DMS53 treated with DMSO at 0.1 percent for 48 hours (cell line): ENCODE data around the gene LCLAT1.
A peak's percentile ranks its signal among the peaks of the same experiment; 100 is the strongest.

ENCODE experiments used
- DNase-seq: peaks from one replicate; lab custom pipeline; 2025; ENCODE audit not compliant: unreplicated experiment; lab: John Stamatoyannopoulos, UW

Gene LCLAT1

GRCh38 chr2:30663806-30664205 is 216.8 kb downstream of the LCLAT1 start:
- DNase-seq: no peak

- DNase-seq: no peak
Measured at GRCh38 chr2:30664761-30665358, 217.8 kb downstream of the LCLAT1 start.

- DNase-seq: no peak
Measured at GRCh38 chr2:30665761-30666265, 218.8 kb downstream of the LCLAT1 start.

DNA sequence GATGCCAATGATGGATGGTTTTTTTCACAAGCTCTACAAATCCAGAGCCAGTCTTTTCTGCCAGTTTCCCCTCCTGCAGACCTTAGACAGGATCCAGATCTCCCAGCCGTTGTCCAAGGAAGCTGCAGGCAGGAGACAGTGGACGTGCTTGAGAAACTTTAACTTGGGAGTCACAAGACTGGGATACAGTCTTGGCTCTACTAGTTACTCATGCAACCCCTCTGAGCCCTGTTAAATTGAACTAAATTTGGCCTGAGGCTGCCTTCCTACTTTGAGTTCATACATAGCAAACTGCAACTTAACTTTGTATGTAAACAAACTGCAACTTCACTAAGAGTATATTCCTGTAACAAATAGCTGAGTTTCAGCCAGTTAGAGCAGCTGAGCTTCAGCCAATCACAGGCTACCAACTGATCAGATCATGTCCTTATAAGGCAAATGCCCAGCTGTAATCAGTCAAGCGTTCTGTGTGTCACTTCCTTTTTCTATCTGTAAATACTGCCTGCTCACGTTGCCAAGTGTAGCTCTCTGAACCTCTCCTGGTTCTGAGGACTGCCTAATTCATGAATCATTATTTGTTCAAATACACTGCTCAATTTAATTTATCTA is 219.3 kb downstream of the LCLAT1 start:
- DNase-seq: peak; percentile 87

- no peak for DNase-seq
Measured at GRCh38 chr2:30670453-30670852, 223.4 kb downstream of the LCLAT1 start.

DNA sequence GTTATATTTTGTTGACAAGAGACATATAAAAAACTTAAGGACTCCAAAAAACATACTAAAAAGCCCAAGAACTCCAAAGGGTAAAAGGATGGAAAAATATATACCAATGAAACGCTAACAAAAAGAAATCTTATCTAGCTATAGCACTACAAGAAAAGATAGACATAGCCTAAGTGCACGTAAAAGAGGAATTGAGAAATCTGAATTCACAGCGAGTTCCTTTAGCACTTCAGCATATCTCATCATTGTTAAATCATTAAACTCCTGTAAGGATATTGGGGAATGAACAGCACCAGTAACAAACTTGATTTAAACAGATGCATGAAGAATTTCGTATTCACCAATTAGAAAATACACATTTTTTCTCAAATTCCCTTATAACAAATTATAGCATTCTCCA is 226.1 kb downstream of the LCLAT1 start:
- DNase-seq: no peak

DNA sequence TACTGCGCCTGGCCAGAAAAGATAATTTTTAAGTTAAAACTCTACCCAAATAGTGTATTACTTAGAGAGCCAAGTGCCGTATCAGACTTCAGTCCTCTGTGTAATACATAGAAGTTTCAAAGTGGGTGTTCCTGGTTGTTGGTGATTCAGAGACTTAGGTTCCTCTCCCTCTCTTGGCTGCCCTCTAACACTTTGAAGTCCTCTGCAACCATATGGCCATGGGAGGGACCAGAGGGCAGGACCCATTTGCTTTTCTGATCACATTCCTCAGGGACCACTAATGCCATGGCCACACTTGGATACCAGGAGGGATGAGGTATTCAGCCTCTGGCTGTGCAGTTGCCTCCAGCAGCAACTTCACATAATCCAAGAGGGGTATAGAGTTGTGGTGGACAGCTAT is 228.7 kb downstream of the LCLAT1 start:
- DNase-seq: no peak

- no peak for DNase-seq
Measured at GRCh38 chr2:30677231-30677630, 230.2 kb downstream of the LCLAT1 start.

GRCh38 chr2:30677861-30678385 is 230.9 kb downstream of the LCLAT1 start:
- no peak for DNase-seq

GRCh38 chr2:30678410-30679137 is 231.5 kb downstream of the LCLAT1 start:
- no peak for DNase-seq

GRCh38 chr2:30679426-30680088 is 232.5 kb downstream of the LCLAT1 start:
- no peak for DNase-seq

GRCh38 chr2:30680121-30680520 is 233.1 kb downstream of the LCLAT1 start:
- no peak for DNase-seq

DNA sequence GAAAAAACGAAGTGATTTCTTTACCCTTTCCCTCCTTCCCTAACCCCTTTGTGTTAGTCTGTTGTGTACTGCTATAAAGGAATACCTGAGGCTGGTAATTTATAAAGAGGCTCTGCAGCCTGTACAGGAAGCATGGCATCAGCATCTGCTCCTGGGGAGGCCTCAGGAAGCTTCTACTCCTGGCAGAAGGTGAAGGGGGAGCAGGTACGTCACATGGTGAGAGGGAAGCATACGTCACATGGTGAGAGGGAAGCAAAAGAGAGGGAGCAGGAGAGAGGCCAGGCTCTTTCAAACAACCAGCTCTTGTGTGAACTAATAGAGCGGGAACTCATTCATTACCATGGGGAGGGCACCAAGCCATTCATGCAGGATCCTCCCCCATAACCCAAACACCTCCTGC is 234.0 kb downstream of the LCLAT1 start:
- no peak for DNase-seq

DNA sequence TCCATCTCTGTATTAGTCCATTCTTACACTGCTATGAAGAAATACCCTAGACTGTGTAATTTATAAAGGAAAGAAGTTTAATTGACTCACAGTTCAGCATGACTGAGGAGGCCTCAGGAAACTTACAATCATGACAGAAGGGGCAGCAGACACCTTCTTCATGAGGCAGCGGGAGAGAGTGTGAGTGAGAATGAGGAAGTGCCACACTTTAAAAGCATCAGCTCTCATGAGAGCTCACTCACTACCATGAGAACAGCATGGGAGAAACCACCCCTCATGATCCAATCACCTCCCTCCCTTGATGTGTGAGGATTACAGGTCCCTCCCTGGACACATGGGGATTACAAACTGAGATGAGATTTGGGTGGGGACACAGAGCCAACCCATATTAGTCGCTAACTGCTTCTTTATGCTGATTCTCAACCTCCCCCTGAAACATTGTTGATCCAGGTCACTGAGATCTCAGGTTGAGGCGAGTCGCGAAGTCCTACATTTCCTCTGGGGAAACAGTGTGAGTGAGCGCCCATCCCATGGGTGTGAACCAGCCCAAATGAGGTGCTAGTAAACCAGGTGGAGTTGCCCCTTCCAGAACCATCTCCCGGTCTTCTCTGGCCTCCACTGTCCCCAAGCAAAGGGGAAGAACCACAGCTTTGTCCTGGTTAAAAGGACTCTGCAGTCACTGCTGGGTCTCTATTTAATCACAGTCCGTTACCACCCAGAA is 236.3 kb downstream of the LCLAT1 start:
- no peak for DNase-seq

GRCh38 chr2:30684026-30684425 is 237.0 kb downstream of the LCLAT1 start:
- DNase-seq: no peak

GRCh38 chr2:30684516-30684915 is 237.5 kb downstream of the LCLAT1 start:
- DNase-seq: no peak

DNA sequence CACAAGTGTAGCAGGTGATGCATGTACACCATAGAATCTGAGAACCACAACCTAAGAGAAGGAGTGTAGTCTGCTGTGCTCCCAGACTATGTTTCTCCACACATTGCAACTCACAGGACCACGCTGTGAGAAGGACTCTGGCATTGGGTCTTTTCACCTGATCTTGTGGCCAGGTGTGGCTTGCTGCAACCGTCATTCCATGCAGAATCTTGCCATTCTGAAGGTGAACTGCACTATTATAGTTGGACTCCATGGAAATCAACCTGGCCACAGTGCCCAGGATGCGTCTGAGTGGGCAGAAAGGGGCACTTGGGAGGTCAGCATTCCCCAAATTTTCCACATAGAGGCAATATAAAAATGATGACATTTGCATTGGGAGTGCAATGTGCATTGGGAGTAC is 237.9 kb downstream of the LCLAT1 start:
- DNase-seq: no peak

GRCh38 chr2:30686000-30686399 is 239.0 kb downstream of the LCLAT1 start:
- DNase-seq: peak; percentile 83

DNA sequence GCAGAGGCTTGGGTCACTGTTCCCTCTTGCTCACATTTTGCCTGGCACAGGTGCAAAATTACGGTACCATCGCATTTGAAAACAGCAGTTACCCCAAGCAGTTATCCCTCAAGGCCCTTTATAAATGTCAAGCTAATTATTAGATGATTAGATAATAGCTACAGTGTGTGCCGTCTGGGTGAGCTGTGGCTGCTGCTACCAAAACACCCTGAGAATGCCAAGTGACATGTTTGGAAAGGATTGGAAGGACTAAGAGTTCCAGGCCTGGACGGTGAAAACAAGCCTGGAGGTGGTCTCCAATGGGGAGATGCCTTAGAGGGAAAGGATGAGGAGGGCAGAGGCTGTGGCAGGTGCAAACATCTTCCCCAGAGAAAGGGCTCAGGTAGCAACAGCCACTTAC is 239.6 kb downstream of the LCLAT1 start:
- DNase-seq: no peak

DNA sequence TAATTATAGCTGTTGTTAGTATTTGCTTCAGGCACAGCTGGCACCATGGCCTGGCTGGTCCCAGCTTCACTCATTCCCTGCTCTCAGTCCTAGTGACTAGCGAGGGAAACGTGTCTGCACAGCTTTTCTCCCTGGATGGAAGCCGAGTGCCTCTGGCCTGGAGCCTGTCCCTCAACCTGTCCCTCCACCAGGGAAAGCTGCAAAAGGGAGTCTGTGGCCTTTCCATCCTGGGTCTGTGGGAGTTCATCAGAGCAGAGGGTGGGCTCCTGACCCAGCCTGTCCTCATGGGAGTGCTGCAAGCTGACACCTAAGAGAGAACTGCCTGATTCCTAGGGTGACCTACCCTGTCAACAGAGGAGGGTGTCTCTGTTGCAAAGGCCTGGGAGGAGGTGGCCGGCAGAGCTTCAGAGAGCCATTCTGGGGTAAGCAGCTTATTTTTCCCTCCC is 241.9 kb downstream of the LCLAT1 start:
- DNase-seq: no peak
